HG03135 (cell line): ENCODE data around the gene RESF1.

Experiments
- ATAC-seq: cut with Tn5 transposase; IDR thresholded peaks from one replicate; pipeline ENCODE4 v1.9.1; 2021; ENCODE audit warnings: mild to moderate bottlenecking, moderate library complexity; ENCODE audit not compliant: unreplicated experiment

The RESF1 gene

DNA sequence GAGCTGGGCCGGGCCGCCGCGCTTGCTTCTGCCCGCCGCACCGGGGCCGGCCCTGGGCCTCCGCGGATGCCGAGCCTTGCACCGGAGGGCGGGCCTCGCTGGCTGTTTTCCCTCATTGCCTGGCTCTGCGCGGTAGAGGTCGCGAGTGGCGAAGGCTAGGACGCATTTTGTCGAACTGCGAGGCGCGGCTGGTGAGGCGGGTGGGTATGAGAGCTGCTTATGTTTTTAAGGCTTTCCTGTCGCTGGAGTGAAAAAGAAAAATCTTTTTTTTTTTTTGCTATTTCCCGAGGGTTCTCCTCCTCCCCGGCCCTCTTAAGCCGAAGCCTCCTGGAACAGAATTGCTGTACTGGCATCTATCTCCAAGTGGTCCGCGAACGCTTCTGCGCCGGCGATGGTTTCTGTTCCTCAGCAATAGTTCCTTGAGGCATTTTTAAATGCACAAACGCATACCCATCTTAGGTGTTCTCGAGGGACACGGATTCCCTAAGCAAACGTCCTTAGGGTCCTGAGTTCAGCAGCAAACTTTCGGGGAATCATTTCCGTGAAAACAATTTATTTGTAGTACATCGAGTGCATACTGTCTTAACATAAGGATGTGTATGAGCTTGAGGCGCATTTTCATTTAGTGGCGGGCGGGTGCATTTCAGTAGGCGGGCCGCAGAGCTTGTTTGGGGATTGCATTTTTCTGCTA, 631 bp downstream of the RESF1 start:
- peak; percentile 53 for ATAC-seq

DNA sequence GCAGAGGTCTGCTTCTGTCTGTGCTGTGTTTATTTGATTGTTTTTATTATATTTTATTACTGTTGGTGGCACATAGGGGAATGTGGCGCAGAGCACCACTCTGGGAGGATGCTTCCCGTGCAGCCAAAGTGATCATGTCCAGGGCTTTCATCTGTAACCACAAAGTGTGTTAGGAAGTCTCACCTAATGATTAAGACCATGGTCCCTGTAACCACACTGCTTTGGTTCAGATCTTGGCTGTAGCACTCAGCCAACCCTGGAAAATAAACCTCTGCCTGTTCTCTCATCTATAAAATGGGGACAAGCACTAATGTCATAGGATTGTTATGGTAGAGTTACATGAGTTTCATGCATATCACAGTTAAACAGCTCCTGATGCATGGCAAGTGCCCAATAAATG, 1.9 kb downstream of the RESF1 start:
- ATAC-seq, result no peak

DNA sequence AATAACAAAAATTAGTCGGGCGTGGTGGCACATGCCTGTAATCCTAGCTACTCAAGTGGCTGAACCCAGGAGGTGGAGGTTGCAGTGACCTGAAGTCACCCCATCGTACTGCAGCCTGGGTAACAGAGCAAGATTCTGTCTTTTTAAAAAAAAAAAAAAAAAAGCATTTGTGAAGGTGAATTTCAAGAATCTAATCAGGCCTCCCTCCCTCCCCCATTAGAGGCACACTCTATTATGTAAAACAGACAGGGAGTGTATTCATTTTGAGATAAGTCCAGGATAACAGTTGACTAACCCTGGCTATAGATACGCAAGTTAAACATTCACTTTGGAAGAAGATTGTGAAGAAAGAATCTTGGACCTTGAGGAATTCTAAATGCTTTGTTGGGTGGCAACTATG, 2.9 kb downstream of the RESF1 start:
- no peak for ATAC-seq

DNA sequence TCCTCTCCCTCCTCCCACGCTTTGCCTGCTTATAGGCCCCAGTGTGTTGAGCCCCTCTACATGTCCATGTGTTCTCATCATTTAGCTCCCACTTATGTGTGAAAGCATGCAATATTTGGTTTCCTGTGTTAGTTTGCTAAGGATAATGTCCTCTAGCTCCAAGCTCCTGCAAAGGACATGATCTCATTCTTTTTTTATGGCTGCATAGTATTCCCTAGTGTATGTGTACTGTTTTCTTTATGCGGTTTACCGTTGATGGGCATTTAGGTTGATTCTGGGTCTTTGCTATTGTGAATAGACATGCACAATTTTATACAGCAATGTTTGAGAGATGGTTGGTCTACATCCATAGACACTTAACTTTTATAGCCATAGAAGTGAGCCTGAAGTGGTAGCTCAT, 5.1 kb downstream of the RESF1 start:
- ATAC-seq, result no peak

DNA sequence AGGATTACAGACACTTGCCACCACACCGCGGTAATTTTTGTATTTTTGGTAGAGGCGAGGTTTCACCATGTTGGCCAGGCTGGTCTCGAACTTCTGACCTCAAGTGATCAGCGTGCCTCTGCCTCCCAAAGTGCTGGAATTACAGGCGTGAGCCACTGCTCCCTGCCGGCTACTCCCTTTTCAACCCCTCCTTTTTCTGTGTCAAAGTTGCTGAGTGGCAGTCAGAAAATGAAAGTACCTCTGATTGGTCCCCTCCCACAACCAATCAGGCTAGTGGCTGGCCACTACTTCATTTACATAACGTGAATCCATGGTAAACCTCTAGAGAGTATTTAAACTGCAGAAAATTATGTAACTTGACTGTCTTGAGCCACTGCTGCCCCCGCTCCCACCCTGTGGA, 5.9 kb downstream of the RESF1 start:
- ATAC-seq, result no peak

DNA sequence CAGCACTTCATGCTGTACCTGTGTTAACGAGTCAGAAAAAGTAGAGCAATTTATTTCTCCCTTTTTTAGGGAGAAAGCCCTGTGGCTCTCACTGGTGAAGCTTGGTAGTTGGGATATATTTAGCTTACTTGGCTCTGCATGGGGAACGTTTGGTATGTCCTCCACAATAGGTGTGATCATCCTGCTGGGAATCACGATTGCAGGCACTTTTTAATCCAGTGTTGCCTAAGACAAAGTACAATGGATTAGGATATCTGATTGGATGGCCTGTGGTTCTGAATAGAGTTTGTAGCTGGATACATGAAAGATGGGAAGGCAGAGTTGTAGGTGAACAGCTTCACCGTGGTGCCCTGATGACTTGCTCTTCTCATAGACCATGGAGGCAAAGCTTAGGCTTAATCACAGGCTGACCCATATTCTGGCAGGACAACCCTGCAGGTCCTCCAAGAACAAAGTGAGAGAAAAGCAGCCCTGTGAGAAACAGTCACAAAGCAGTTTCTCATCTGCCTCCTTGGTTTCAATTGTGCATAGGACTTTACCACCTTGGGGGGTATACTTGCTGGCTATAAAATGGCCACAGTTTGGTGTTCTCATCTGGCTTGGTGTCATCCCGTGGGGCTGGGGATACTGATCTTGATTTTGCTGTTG, 7.5 kb downstream of the RESF1 start:
- no peak for ATAC-seq

DNA sequence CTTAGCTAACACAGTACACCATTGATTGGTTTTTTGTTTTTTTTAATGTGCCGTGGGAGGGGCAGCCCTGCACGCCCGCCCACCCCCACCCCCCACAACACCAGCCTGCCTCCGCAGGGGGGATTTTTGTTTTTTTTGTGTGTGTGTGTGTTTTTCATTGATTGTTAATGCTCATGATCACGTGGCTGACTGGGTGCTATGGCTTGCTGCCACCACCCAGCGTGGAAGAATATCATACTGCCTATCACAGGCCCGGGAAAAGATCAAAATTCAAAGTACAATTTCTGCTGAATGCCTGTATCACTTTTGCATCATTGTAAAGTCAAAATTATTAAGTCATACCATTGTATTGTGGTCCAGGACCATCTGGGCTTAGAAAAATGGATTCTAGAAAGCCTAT, 8.3 kb downstream of the RESF1 start:
- no peak for ATAC-seq

DNA sequence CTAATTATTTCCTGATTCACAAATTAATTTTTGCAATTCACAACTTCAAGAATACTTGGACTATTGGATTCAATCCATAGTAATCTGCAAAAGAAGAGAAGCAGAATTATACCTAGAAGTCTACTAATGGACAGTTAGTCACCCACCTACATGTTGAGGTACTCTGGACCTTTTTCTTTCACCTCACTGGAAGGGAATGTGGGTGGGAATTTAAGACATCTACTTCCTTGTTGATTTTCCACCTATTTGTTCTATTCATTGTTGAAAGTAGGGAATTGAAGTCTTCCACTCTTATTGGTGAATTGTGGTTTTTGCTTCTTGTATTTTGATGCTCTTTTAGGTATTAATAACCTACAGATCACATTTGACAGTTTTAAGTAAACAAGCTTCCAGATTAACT, 11.0 kb downstream of the RESF1 start:
- no peak for ATAC-seq

DNA sequence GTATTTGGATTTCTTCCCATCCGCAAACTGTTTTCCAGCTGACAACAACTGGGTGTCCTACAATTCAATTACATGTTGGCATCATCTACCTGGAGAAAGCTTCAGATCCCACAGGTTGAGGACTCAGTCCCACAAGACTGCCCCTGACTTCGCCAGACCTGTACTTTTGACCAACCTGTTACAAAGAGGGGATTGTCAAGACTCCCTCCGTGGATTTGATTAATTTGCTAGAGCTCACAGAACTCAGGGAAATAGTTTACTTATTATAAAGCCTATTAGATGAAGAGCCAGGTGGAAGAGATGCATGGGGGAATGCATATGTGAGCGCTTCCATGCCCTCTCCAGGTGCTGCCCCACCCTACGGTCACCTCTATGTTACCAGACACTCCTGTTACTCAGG, 14.6 kb downstream of the RESF1 start:
- no peak for ATAC-seq

DNA sequence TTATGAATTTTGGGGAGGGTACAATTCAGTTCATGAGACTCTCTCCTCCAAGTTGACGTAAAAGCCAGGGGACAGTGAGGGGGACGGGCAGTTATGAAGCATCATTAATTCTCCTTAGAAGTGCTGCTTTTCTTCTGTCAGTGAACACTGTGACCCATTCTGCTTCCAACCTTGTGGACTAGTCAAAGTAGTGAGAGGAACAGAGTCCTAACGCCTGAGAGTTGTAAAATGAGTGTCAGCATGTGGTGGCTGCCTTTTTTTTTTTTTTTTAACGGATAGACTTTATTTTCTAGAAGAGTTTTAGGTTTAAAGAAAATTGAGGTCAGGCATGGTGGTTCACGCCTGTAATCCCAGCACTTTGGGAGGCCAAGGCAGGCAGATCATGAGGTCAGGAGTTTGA, 15.5 kb downstream of the RESF1 start:
- no peak for ATAC-seq

DNA sequence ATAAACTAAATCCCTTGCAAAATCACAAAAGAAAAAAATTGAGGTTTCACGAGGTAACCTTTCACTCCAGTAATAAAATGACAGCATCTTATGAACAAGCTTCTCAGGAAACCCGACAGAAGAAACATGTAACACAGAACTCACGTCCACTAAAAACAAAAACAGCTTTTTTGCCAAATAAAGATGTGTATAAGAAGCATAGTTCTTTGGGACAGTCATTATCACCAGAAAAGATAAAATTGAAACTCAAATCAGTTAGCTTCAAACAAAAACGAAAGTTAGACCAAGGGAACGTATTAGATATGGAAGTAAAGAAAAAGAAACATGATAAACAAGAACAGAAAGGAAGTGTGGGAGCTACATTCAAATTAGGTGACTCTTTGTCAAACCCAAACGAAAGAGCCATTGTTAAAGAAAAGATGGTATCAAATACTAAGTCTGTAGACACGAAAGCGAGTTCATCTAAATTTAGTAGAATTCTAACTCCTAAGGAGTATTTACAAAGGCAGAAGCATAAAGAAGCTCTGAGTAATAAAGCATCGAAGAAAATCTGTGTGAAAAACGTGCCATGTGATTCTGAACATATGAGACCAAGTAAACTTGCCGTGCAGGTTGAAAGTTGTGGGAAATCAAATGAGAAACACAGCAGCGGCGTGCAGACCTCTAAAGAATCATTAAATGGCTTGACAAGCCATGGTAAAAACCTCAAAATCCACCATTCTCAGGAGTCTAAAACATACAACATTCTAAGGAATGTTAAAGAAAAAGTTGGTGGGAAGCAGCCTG, 25.8 kb downstream of the RESF1 start:
- no peak for ATAC-seq

DNA sequence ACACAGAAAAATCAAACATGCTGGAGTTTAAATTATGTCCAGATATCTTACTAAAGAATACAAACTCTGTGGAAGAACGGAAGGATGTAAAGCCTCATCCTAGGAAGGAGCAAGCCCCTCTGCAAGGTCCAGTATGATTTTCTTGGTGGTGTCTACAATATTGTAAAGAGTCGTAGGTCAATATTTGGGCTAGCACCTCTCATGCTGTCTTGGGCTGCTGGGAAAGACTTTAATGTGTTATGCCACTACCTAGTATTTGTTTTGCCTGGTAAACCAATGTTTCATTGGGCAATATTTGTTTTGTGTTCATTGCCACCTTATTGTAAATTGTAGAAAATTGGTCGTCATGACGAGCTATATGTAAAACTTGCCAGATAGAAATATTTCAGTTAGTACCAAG, 26.6 kb downstream of the RESF1 start:
- ATAC-seq, result no peak

DNA sequence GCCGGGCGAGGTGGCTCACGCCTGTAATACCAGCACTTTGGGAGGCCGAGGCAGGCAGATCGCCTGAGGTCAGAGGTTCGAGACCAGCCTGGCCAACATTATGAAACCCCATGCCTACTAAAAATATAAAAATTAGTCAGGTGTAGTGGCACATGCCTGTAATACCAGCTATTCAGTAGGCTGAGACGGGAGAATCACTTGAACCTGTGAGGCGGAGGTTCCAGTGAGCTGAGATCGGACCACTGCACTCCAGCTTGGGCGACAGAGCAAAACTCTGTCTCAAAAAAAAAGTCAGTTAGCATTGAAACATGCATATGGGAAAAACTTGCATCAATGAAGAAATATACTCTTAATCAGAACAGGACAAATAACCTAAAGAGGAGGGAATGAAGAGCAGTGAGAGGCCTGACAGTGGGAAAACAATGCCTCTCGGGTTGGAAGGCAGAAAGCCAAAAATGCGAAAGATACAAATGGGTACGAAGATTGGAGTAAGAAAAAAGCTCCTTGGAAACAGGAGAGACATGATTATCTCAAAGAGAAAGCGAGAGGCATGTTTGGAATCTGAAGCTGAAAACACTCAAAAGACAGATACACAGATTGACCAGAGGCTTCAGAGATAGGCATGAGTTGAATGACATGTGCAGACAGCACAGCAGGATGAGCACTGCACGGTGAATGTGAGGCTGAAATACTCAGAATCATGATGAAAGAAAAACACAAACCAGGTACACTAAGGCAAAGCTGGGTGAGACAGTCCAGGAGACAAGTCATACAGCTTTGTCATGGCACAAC, 30.6 kb downstream of the RESF1 start:
- no peak for ATAC-seq

DNA sequence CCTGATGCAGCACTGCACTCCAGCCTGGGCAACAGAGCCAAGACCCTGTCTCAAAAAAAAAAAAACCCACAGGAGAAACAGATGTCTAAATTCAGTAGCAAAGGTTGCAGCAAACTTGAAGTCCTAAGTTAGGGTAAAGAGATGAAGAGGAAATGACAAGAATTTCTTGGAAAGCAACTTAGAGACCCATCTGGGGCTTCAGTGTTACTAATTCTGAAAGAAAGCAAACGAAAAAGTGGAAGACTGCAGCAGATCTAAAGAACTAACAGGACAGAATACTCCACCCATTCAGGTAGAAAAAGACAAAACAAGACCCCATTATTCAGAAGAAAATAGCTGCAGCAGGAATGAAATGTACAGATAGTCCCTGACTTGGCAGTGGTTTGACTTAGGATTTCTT, 31.9 kb downstream of the RESF1 start:
- no peak for ATAC-seq

DNA sequence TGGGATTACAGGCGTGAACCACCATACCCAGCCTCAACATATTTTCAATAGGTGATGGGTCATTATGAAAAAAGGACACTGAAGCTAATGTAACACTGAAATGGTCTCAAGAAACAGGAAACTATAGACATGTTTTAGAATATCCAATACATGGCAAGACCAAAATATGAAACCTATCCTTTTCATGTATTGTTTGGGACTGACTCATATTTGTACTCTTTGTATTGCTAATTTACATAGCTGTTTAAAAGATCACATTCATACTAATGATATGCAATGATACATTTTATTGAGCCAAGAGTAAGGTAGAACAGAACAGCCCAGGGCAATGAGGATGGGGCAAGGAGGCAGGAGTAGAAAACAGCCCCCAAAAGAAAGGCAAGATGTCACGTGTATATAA, 32.6 kb downstream of the RESF1 start:
- ATAC-seq, result no peak

DNA sequence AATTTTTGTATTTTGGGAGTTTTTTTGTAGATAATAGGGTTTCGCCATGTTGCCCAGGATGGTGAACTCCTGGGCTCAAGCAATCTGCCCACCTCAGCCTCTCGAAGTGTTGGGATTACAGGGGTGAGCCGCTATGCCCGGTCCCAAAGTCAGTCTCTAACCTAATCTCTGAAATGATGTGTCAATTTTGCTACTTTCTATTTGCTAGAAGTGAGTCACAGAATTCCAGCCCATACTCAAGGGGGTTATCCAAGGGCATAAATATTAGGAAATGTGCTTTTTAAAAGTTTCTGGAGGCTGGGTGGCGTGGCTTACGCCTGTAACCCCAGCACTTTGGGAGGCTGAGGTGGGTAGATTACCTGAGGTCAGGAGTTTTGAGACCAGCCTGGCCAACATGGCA, 40.5 kb downstream of the RESF1 start:
- ATAC-seq, result no peak

DNA sequence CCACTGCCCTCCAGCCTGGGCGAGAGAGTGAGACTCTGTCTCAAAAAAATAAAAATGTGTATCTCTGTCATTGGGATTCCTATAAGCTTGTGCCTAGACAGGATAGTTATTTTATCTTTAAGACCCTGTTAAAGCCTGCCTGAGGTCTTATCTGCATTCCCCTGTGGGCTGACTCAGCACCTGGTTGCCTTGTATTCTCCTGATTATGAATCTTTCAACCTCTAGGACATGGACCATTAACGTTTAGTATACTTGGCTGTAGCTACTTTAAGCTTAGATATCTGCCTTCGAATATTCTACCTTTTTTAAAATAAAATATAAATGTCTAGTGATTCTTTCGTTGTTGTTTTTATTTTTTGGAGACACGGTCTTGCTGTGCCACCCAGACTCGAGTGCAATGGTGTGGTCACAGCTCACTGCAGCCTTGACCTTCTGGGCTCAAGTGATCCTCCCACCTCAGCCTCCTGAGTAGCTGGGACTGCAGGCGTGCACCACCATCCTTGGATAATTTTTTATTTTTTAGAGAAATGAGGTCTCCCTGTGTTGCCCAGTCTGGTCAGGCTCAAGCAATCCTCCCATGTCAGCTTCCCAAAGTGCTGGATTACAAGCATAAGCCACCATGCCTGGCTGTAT, 41.3 kb downstream of the RESF1 start:
- ATAC-seq, result no peak

DNA sequence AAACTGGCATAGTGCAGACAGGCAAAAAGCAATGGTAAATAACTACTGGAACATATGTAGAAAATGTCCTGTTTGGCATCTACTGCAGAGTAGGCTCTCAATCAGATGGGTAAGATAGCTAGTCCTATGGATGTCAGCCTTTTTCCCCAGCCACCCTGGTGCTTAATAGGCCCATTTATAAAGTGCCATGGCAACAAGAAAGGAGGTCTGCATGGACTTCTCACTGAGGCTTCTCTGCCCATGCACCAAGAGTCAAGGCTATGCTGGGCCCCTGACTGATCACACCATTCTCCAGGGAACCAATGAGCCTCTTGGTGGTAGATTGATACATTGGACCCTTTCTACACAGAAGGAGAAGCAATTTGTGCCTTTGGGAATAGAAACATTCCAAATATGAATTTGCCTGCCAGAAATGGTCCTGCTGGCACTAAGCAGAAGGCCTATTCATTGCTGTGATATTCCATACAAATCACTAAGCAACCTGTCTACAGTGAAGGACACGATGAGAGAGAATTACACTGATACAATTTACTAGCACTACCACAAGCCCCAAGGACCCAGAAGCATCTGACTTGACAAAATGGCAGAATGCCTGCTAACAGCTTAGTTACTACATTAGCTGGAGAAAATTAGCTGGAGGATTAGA, 43.8 kb downstream of the RESF1 start:
- no peak for ATAC-seq

DNA sequence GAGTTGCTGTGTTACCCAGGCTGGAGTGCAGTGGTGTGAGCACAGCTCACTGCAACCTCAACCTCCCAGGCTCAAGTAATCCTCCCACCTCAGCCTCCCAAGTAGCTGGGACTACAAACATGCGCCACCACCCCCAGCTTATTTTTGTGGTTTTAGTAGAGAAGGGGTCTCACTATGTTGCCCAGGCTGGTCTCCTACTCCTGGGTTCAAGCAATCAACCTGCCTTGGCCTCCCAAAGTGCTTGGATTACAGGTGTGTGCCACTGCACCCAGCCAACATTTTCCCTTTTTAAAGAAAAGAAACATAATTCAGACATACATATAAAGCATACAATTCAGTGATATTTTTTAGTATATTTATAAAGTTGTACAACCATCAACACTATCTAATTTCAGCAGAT, 44.4 kb downstream of the RESF1 start:
- ATAC-seq, result no peak

DNA sequence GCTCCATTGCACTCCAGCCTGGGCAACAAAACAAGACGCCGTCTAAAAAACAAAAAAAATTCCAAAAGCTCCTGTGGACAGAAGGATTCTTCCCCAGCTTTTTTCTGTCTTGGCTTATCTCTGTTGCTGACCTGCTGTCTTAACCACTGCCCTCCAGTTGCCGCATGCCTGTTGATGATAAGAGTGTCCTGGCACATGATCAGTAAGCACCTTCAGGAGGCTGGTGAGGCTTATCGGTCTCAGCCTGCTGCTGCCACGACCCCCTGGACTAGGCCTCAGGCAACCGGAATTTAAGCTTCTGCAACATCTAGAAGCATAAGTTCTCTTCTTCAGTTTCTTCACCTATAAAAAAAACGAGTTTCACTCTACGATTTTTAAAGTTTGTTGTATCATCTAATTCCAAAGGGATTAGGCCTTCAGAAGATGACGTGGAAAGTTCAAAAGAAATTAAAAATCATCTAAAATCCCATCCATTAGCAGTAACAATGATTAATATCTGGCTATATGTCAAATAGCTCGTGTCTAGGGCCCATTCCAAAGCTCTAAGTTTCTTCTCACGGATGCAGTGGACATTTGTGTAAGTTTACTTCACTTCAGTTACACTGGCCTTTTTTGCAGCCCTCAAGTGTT, 46.4 kb downstream of the RESF1 start:
- ATAC-seq, result no peak
